Astrocyte (in vitro differentiated cells and primary cell): ENCODE measurements around the gene HOXC11. TPM values are rescaled to one million over a fixed set of nuclear protein-coding genes. Genes with fewer than 3 reads are reported as not detected.

ENCODE experiments used
- DNase-seq: peaks from one replicate; pipeline ENCODE4 v3.0.0-alpha.2; 2010; ENCODE audit warnings: low read depth
- FAIRE-seq: peaks from 2 replicates; lab custom pipeline; 2011; peaks lifted over from hg19 to GRCh38; lab: Jason Lieb, UNC
- H2AFZ ChIP-seq: 2 replicates; pipeline ENCODE4 v1.6.0; 2012; ENCODE audit warnings: low read depth, low read length, inconsistent platforms
- H3K27ac ChIP-seq: 2 replicates; pipeline ENCODE4 v1.5.1; 2011; ENCODE audit warnings: low read depth, low read length, inconsistent platforms
- H3K27me3 ChIP-seq: 2 replicates; pipeline ENCODE4 v1.6.0; 2011; ENCODE audit warnings: low read length, inconsistent platforms; ENCODE audit not compliant: insufficient read depth
- H3K36me3 ChIP-seq: 2 replicates; pipeline ENCODE4 v1.5.1; 2011; ENCODE audit warnings: low read length, inconsistent platforms; ENCODE audit not compliant: insufficient read depth
- H3K4me1 ChIP-seq: 2 replicates; pipeline ENCODE4 v1.5.1; 2011; ENCODE audit warnings: low read length, inconsistent platforms; ENCODE audit not compliant: insufficient read depth
- H3K4me2 ChIP-seq: 2 replicates; pipeline ENCODE4 v1.6.0; 2012; ENCODE audit warnings: low read length, inconsistent platforms
- H3K4me3 ChIP-seq: 2 replicates; pipeline ENCODE4 v1.5.1; 2011; ENCODE audit warnings: low read depth, mild to moderate bottlenecking, low read length, inconsistent platforms; ENCODE audit not compliant: insufficient read depth
- H3K79me2 ChIP-seq: 2 replicates; pipeline ENCODE4 v1.6.0; 2012; ENCODE audit warnings: mild to moderate bottlenecking, low read length, inconsistent platforms; ENCODE audit not compliant: insufficient read depth
- H3K9ac ChIP-seq: 2 replicates; pipeline ENCODE4 v1.6.0; 2012; ENCODE audit warnings: mild to moderate bottlenecking, low read length, inconsistent platforms
- H3K9me3 ChIP-seq: 2 replicates; pipeline ENCODE4 v1.5.1; 2012; ENCODE audit warnings: low read depth, mild to moderate bottlenecking, low read length, inconsistent platforms; ENCODE audit not compliant: insufficient read depth
- H4K20me1 ChIP-seq: 2 replicates; pipeline ENCODE4 v1.6.0; 2012; ENCODE audit warnings: low read length, inconsistent platforms; ENCODE audit not compliant: insufficient read depth
- H3K27ac Mint-ChIP-seq: one replicate; pipeline ENCODE4 v1.8.0; 2021; ENCODE audit warnings: mild to moderate bottlenecking, mixed read lengths; ENCODE audit not compliant: unreplicated experiment
- H3K27me3 Mint-ChIP-seq: one replicate; pipeline ENCODE4 v1.8.0; 2021; ENCODE audit warnings: low read depth, mixed read lengths; ENCODE audit not compliant: unreplicated experiment
- H3K36me3 Mint-ChIP-seq: one replicate; pipeline ENCODE4 v1.8.0; 2021; ENCODE audit warnings: low read depth, mixed read lengths; ENCODE audit not compliant: unreplicated experiment
- H3K4me1 Mint-ChIP-seq: one replicate; pipeline ENCODE4 v1.8.0; 2021; ENCODE audit warnings: low read depth, mixed read lengths; ENCODE audit not compliant: unreplicated experiment
- H3K4me3 Mint-ChIP-seq: one replicate; pipeline ENCODE4 v1.8.0; 2021; ENCODE audit warnings: mild to moderate bottlenecking, moderate library complexity, mixed read lengths; ENCODE audit not compliant: unreplicated experiment
- H3K9me3 Mint-ChIP-seq: one replicate; pipeline ENCODE4 v1.8.0; 2021; ENCODE audit warnings: mild to moderate bottlenecking, mixed read lengths; ENCODE audit not compliant: unreplicated experiment
- EZH2 ChIP-seq: IDR thresholded peaks from 2 replicates; pipeline ENCODE4 v1.6.1; 2012; ENCODE audit warnings: mild to moderate bottlenecking, low read length, inconsistent platforms; ENCODE audit not compliant: insufficient read depth
- total RNA-seq: library from RNA; stranded (reverse); gene quantifications from 2 replicates; pipeline ENCODE4 v1.2.1, GENCODE V29; 2021
- TF ChIP-seq, protein P1 (sequence below): IDR thresholded peaks from 2 replicates; pipeline ENCODE4 v1.5.1; 2011; ENCODE audit warnings: low read depth, mild to moderate bottlenecking, inconsistent platforms, low read length, moderate library complexity; ENCODE audit not compliant: insufficient read depth

Gene HOXC11
- total RNA-seq, 1 donor from 2014 or later = not detected

DNA sequence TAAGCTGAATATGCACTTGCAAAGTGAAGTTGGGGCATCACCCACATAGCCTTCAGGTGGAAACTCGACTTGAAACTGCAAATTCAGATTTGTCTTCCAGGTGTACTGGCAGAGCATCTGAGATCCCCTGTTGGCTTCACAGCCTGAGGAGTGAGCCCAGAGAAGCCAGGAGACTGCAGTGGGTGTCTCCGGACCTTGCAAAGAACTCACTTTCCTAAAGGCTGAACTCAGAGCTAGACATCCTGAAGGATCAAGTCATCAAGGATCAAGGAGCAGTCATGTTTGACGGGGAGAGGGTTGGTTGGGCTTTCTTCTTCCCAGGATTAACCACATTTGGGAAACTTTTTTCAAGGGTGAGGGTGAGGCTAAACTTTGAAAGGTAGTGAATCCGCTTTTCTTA, 43.4 kb upstream of the HOXC11 start:
- peaks cover 3% of the 10 kb centered on the region for H3K9me3 ChIP-seq
- Mint-ChIP-seq H3K27ac (no peak overlapping the region), H3K9me3 (peaks cover 26% of the 10 kb centered on the region), H3K4me1 (no peaks in the 10 kb centered on the region), H3K4me3 (no peak overlapping the region), H3K36me3 (peaks cover 3% of the 10 kb centered on the region), H3K27me3 (peaks cover 98% of the 10 kb centered on the region)
- H3K9ac ChIP-seq = no peak overlapping the region
- H3K36me3 ChIP-seq = no peaks in the 10 kb centered on the region
- H4K20me1 ChIP-seq = no peaks in the 10 kb centered on the region
- no peak overlapping the region for H3K4me2 ChIP-seq
- no peak for FAIRE-seq
- no peak overlapping the region for H3K27ac ChIP-seq
- peaks cover 96% of the 10 kb centered on the region for H3K27me3 ChIP-seq
- no peak for DNase-seq
- H3K79me2 ChIP-seq = no peaks in the 10 kb centered on the region
- H3K4me1 ChIP-seq = no peaks in the 10 kb centered on the region
- no peak for TF ChIP-seq EZH2
- TF ChIP-seq, protein P1, sequence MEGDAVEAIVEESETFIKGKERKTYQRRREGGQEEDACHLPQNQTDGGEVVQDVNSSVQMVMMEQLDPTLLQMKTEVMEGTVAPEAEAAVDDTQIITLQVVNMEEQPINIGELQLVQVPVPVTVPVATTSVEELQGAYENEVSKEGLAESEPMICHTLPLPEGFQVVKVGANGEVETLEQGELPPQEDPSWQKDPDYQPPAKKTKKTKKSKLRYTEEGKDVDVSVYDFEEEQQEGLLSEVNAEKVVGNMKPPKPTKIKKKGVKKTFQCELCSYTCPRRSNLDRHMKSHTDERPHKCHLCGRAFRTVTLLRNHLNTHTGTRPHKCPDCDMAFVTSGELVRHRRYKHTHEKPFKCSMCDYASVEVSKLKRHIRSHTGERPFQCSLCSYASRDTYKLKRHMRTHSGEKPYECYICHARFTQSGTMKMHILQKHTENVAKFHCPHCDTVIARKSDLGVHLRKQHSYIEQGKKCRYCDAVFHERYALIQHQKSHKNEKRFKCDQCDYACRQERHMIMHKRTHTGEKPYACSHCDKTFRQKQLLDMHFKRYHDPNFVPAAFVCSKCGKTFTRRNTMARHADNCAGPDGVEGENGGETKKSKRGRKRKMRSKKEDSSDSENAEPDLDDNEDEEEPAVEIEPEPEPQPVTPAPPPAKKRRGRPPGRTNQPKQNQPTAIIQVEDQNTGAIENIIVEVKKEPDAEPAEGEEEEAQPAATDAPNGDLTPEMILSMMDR = no peak
- H3K4me3 ChIP-seq = no peak overlapping the region
- H2AFZ ChIP-seq = no peak overlapping the region

DNA sequence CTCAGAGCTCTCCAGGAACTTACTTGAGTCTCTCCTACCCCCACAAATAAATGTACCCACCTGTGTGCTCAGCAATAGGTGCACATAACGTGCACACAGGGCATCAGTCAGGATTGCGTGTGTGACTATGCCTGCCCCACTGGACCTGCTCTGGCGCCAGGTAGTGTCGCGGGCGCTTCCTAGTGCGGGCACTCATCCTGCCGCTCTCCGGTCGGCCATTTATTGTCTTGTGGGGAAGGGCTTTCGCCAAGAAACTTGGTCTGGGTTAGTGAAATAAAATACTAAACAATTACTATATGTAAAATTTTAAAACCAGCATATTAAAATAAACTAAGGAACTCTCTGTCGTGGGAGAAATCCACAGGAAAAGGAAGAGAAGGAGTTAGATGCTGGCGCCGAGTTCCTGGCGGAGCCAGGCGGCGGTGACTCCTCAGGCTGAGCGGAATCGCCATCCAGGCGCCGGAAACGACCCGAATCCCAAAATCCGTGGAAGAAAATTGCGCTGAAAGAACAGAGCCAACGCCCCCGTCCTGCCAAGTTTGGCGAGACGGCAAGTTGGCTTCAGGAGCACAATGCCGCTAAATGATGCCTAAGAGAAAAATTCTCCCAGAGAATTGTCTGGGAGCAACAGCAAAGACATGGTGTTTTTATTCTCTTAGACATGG, 42.2 kb upstream of the HOXC11 start:
- DNase-seq = no peak
- Mint-ChIP-seq H3K4me3 (no peak overlapping the region), H3K36me3 (peaks cover 3% of the 10 kb centered on the region), H3K27me3 (peaks cover 98% of the 10 kb centered on the region), H3K9me3 (peaks cover 32% of the 10 kb centered on the region), H3K4me1 (no peaks in the 10 kb centered on the region), H3K27ac (no peak overlapping the region)
- Histone ChIP-seq H3K36me3 (no peaks in the 10 kb centered on the region), H3K27me3 (peaks cover 97% of the 10 kb centered on the region), H3K9me3 (peaks cover 3% of the 10 kb centered on the region), H3K4me2 (no peak overlapping the region), H3K79me2 (no peaks in the 10 kb centered on the region), H4K20me1 (no peaks in the 10 kb centered on the region), H3K4me1 (peaks cover 2% of the 10 kb centered on the region), H3K27ac (no peak overlapping the region), H3K9ac (no peak overlapping the region), H2AFZ (no peak overlapping the region), H3K4me3 (no peak overlapping the region)
- TF ChIP-seq, protein P1 = no peak
- peak; percentile 43 for TF ChIP-seq EZH2
- no peak for FAIRE-seq

DNA sequence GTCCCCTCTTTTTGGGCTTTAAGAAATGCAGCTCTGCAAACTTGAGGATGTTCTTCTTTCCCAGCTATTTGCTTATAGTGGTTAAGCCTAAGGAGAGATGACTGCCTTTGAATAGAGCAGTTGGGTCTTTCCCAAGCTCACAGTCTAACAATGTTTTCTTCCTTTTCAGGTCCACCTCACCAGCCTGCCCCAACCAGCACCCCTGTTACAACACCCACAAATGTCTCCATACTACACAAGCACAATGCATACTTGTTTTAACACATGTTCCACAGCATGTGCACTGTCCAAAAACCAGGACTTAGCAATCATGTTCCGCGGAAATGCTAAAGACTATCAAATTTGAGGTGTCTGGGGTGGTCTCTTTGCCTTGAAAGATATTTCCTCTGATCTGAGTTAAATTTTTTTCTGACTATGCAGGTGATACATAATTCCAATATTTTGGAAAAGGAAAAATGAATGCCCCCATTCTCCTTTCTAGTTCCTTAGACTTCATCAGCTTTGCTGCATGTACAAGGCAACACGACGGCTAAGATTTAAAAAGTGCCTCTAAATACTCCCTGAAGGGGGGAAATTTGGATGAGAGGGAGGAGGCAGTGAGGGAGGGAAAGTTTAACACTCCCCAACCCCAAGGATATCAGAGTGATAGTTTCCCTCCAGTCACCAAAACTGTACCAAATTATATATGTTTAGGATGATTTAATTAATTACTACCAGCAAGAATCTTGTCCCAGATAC, 40.9 kb upstream of the HOXC11 start:
- no peak overlapping the region for H2AFZ ChIP-seq
- no peak overlapping the region for H3K27ac ChIP-seq
- H3K27me3 ChIP-seq = peaks cover 97% of the 10 kb centered on the region
- DNase-seq (no peak), FAIRE-seq (no peak)
- H3K27ac Mint-ChIP-seq = no peak overlapping the region
- peaks cover 30% of the 10 kb centered on the region for H3K9me3 Mint-ChIP-seq
- H3K36me3 Mint-ChIP-seq = peaks cover 3% of the 10 kb centered on the region
- H3K9ac ChIP-seq = no peak overlapping the region
- no peaks in the 10 kb centered on the region for H3K79me2 ChIP-seq
- H3K4me1 ChIP-seq = peaks cover 2% of the 10 kb centered on the region
- H3K9me3 ChIP-seq = peaks cover 3% of the 10 kb centered on the region
- H3K27me3 Mint-ChIP-seq = peaks cover 98% of the 10 kb centered on the region
- H3K36me3 ChIP-seq = no peaks in the 10 kb centered on the region
- no peak overlapping the region for H3K4me3 ChIP-seq
- TF ChIP-seq, protein P1 = no peak
- no peak for TF ChIP-seq EZH2
- H3K4me2 ChIP-seq = no peak overlapping the region
- H3K4me3 Mint-ChIP-seq = no peak overlapping the region
- H4K20me1 ChIP-seq = no peaks in the 10 kb centered on the region
- no peaks in the 10 kb centered on the region for H3K4me1 Mint-ChIP-seq
